GM21360 (cell line): ENCODE data around the gene EBPL.
"Not testable (repeated sequence)": the region's sequence is repeated elsewhere in the genome, so short reads cannot be mapped to it uniquely, and the experiment has no call there.

Source experiments
- ATAC-seq: cut with Tn5 transposase; IDR thresholded peaks from one replicate; pipeline ENCODE4 v1.9.1; 2021; ENCODE audit warnings: mild to moderate bottlenecking, moderate library complexity; ENCODE audit not compliant: unreplicated experiment

Gene EBPL

GRCh38 chr13:49690995-49691784 lies at the start of gene EBPL:
Gene EBPL, minus strand, starts transcription at chr13:49691486. Its CDS starts 62 bp downstream, at chr13:49691424.
- ATAC-seq: peak; percentile 94

- no peak for ATAC-seq
Observed at GRCh38 chr13:49740870-49741269, 49.6 kb upstream of the EBPL start.

GRCh38 chr13:49739498-49740187 lies 48.4 kb upstream of the EBPL start:
- no peak for ATAC-seq

GRCh38 chr13:49733181-49733951 lies 42.1 kb upstream of the EBPL start:
- no peak for ATAC-seq

- no peak for ATAC-seq
Observed at GRCh38 chr13:49731766-49732165, 40.5 kb upstream of the EBPL start.

- ATAC-seq: no peak
Observed at GRCh38 chr13:49716615-49717014, 25.3 kb upstream of the EBPL start.

GRCh38 chr13:49714757-49715156 lies 23.5 kb upstream of the EBPL start:
- ATAC-seq: no peak

- ATAC-seq: no peak
Observed at GRCh38 chr13:49711218-49711863, 20.1 kb upstream of the EBPL start.

GRCh38 chr13:49704264-49704663 lies 13.0 kb upstream of the EBPL start:
- ATAC-seq: not testable (repeated sequence)

- no peak for ATAC-seq
Observed at GRCh38 chr13:49701491-49701890, 10.2 kb upstream of the EBPL start.

- no peak for ATAC-seq
Observed at GRCh38 chr13:49697468-49697867, 6.2 kb upstream of the EBPL start.

- ATAC-seq: no peak
Observed at GRCh38 chr13:49694446-49694845, 3.2 kb upstream of the EBPL start.

- no peak for ATAC-seq
Observed at GRCh38 chr13:49693877-49694276, 2.6 kb upstream of the EBPL start.

GRCh38 chr13:49693191-49693733 lies 2.0 kb upstream of the EBPL start:
- no peak for ATAC-seq

- peak; percentile 21 for ATAC-seq
Observed at GRCh38 chr13:49690133-49690994, 922 bp downstream of the EBPL start.

GRCh38 chr13:49683489-49683888 lies 7.8 kb downstream of the EBPL start:
- no peak for ATAC-seq

GRCh38 chr13:49681842-49682435 lies 9.3 kb downstream of the EBPL start:
- ATAC-seq: no peak

GRCh38 chr13:49679246-49679645 lies 12.0 kb downstream of the EBPL start:
- ATAC-seq: no peak

GRCh38 chr13:49678191-49678914 lies 12.9 kb downstream of the EBPL start:
- ATAC-seq: no peak
